Aorta (tissue), 5 donors: ENCODE measurements around the gene NSD2. TPM values are rescaled to one million over a fixed set of nuclear protein-coding genes. Genes with fewer than 3 reads are reported as not detected.
"Not testable (repeated sequence)": the region's sequence is repeated elsewhere in the genome, so short reads cannot be mapped to it uniquely, and the experiment has no call there.

Source experiments
- ATAC-seq: fragments of 200-7000 bp; cut with Tn5 transposase; one replicate; pipeline ENCODE4 v1.9.1; 2022; ENCODE audit warnings: moderate library complexity; ENCODE audit not compliant: low FRiP score
- DNase-seq, 2 donors: peaks; one replicate each; pipeline ENCODE4 v3.0.0-alpha.2; 2020
- H3K27ac ChIP-seq, 2 donors: one replicate each; pipeline ENCODE4 v1.5.1; 2013; ENCODE audit warnings: low read length in 2 of 2, mild to moderate bottlenecking in 2 of 2, moderate library complexity in 2 of 2, control low read depth in 1 of 2, inconsistent platforms in 1 of 2, low read depth in 1 of 2
- H3K27me3 ChIP-seq, 2 donors: one replicate each; pipeline ENCODE4 v1.6.1; 2013; ENCODE audit warnings: control low read depth in 1 of 2, low read length in 1 of 2, mild to moderate bottlenecking in 1 of 2, moderate library complexity in 1 of 2; ENCODE audit not compliant: insufficient read depth in 2 of 2, control insufficient read depth in 1 of 2
- H3K36me3 ChIP-seq, 2 donors: one replicate each; pipeline ENCODE4 v1.6.1; 2013; ENCODE audit warnings: control low read depth in 1 of 2, low read length in 1 of 2, mild to moderate bottlenecking in 1 of 2; ENCODE audit not compliant: insufficient read depth in 2 of 2, control insufficient read depth in 1 of 2
- H3K4me1 ChIP-seq, 2 donors: one replicate each; pipeline ENCODE4 v1.6.1; 2013; ENCODE audit warnings: low read length in 2 of 2, control low read depth in 1 of 2, mild to moderate bottlenecking in 1 of 2, moderate library complexity in 1 of 2; ENCODE audit not compliant: insufficient read depth in 2 of 2, control insufficient read depth in 1 of 2
- H3K4me3 ChIP-seq, 2 donors: one replicate each; pipeline ENCODE4 v1.5.1; 2013; ENCODE audit warnings: low read length in 2 of 2, control low read depth in 1 of 2, mild to moderate bottlenecking in 1 of 2
- H3K9me3 ChIP-seq: one replicate; pipeline ENCODE4 v1.6.1; 2013; ENCODE audit warnings: mild to moderate bottlenecking, low read length; ENCODE audit not compliant: control insufficient read depth
- WGBS, 2 donors: extraction: QIAGEN DNeasy Blood & Tissue Kit; methylation state at CpG; one replicate each; pipeline ENCODE4 v1.1.7; 2013; 5-methylcytosine and 5-hydroxymethylcytosine counted together
- intact Hi-C, 2 donors: fragments of 100-400 bp; cut with DNase I; formaldehyde crosslinking; loops; one replicate each; pipeline versions ENCODE4 v1.14.2 to v1.15.0; 2022
- polyA plus RNA-seq, 2 donors: library from polyadenylated mRNA; stranded (reverse); fragments of 200-250 nt; gene quantifications; one replicate each; pipeline ENCODE4 v1.2.3, GENCODE V29; 2013
- total RNA-seq, 2 donors: library from RNA; stranded (reverse); fragmentation: NEBNext Ultra II Directional; extraction: Animal tissue kit (Norgen Biotek cat#: 25700); gene quantifications; one replicate each; pipeline ENCODE4 v1.2.1, GENCODE V29; 2021
- donor health status: healthy with polysubstance abuse.
- donor health status: Bipolar disorder and iron deficiency.
- donor health status: DM: no; HTN: no; CAD: no.
- donor health status: DM: no; HTN: no; CAD: no.
- donor health status: DM: yes; HTN: yes; CAD: no.

Gene NSD2
- total and polyA plus RNA-seq, 4 donors: 8.0 to 56.6 (median 29.0) TPM

GRCh38 chr4:1992468-1993168, 121.4 kb downstream of the NSD2 start:
- H3K9me3 ChIP-seq: no peaks in the 10 kb centered on the region
- H3K4me3 ChIP-seq: no peak overlapping the region
- ATAC-seq (peak; percentile 53), DNase-seq (peak in 1 of 2 donors; percentile 77)
- H3K36me3 ChIP-seq: peaks cover 0 to 2% of the 10 kb centered on the region in 2 donors
- intact Hi-C loops: no loop called here
- 63 to 71% methylated on average over 44 to 45 of the region's 45 CpGs for WGBS, 2 donors
- H3K27ac ChIP-seq: no peak overlapping the region
- no peaks in the 10 kb centered on the region for H3K4me1 ChIP-seq
- no peaks in the 10 kb centered on the region for H3K27me3 ChIP-seq

GRCh38 chr4:1993169-1993516, 122.0 kb downstream of the NSD2 start:
- intact Hi-C loops: no loop called here
- DNase-seq (peak in 1 of 2 donors; percentile 35), ATAC-seq (no peak)
- no peak overlapping the region for H3K27ac ChIP-seq
- 82 to 83% methylated on average over 19 of the region's 19 CpGs for WGBS, 2 donors
- no peak overlapping the region for H3K4me3 ChIP-seq
- H3K27me3 ChIP-seq: no peaks in the 10 kb centered on the region
- no peaks in the 10 kb centered on the region for H3K36me3 ChIP-seq
- peaks cover 2% of the 10 kb centered on the region for H3K9me3 ChIP-seq
- H3K4me1 ChIP-seq: no peaks in the 10 kb centered on the region

GRCh38 chr4:1993718-1994516, 122.7 kb downstream of the NSD2 start:
- H3K4me1 ChIP-seq, ATAC-seq, H3K27me3 ChIP-seq, intact Hi-C loops, H3K27ac ChIP-seq, H3K9me3 ChIP-seq, H3K4me3 ChIP-seq, H3K36me3 ChIP-seq: not testable (repeated sequence)
- WGBS, 2 donors: 96% methylated on average over 20 of the region's 20 CpGs
- peak in 1 of 2 donors; percentile 63 for DNase-seq

GRCh38 chr4:1994938-1995337, 123.7 kb downstream of the NSD2 start:
- Histone ChIP-seq H3K27me3 (no peaks in the 10 kb centered on the region), H3K27ac (no peak overlapping the region), H3K4me1 (no peaks in the 10 kb centered on the region), H3K36me3 (no peaks in the 10 kb centered on the region), H3K9me3 (peaks cover 2% of the 10 kb centered on the region), H3K4me3 (no peak overlapping the region)
- 96 to 99% methylated on average over 1 of the region's 1 CpG for WGBS, 2 donors
- intact Hi-C loops: no loop called here
- ATAC-seq (no peak), DNase-seq (no peak)

GRCh38 chr4:1996866-1997611, 125.8 kb downstream of the NSD2 start:
- no peak overlapping the region for H3K27ac ChIP-seq
- no peaks in the 10 kb centered on the region for H3K27me3 ChIP-seq
- no peak overlapping the region for H3K4me3 ChIP-seq
- H3K9me3 ChIP-seq: peaks cover 2% of the 10 kb centered on the region
- WGBS, 2 donors: 95 to 96% methylated on average over 3 of the region's 3 CpGs
- H3K36me3 ChIP-seq: no peaks in the 10 kb centered on the region
- intact Hi-C loops: no loop called here
- ATAC-seq (no peak), DNase-seq (no peak)
- no peaks in the 10 kb centered on the region for H3K4me1 ChIP-seq

- WGBS, 2 donors: 97 to 98% methylated on average over 4 of the region's 4 CpGs
- H3K36me3 ChIP-seq: no peaks in the 10 kb centered on the region
- H3K27ac ChIP-seq: no peak overlapping the region
- peaks cover 2% of the 10 kb centered on the region for H3K9me3 ChIP-seq
- no peak for ATAC-seq
- no peaks in the 10 kb centered on the region for H3K27me3 ChIP-seq
- intact Hi-C loops: no loop called here
- no peaks in the 10 kb centered on the region for H3K4me1 ChIP-seq
- DNase-seq: no peak
- H3K4me3 ChIP-seq: no peak overlapping the region
Observed at GRCh38 chr4:1997712-1998111, 126.5 kb downstream of the NSD2 start.

GRCh38 chr4:1998296-1998695, 127.1 kb downstream of the NSD2 start:
- ATAC-seq (no peak), DNase-seq (no peak)
- Histone ChIP-seq H3K4me1 (no peaks in the 10 kb centered on the region), H3K27ac (no peak overlapping the region), H3K9me3 (peaks cover 2% of the 10 kb centered on the region), H3K4me3 (no peak overlapping the region), H3K36me3 (no peaks in the 10 kb centered on the region), H3K27me3 (no peaks in the 10 kb centered on the region)
- 96 to 97% methylated on average over 7 of the region's 7 CpGs for WGBS, 2 donors
- intact Hi-C loops: no loop called here

- H3K4me1 ChIP-seq, H3K36me3 ChIP-seq, H3K9me3 ChIP-seq, ATAC-seq, H3K27me3 ChIP-seq, intact Hi-C loops, DNase-seq, H3K27ac ChIP-seq, H3K4me3 ChIP-seq: not testable (repeated sequence)
- WGBS, 2 donors: 97 to 98% methylated on average over 4 of the region's 4 CpGs
Observed at GRCh38 chr4:1999308-1999707, 128.1 kb downstream of the NSD2 start.
